SK-N-SH treated with all-trans-retinoic acid at 6 μM for 48 hours (cell line): ENCODE results near the gene CCDC102A.

Experiments
- ARNTL ChIP-seq: fragments of 450-650 bp; formaldehyde crosslinking; IDR thresholded peaks from 2 replicates; pipeline ENCODE4 v1.5.0; 2020; ENCODE audit warnings: low read depth, mild to moderate bottlenecking, moderate library complexity, borderline replicate concordance
- CSDC2 ChIP-seq: fragments of 250-450 bp; sonication (Bioruptor Pico); IDR thresholded peaks from 2 replicates; pipeline ENCODE4 v1.5.0; 2020; ENCODE audit warnings: mild to moderate bottlenecking, moderate library complexity
- ISL1 ChIP-seq: fragments of 250-450 bp; sonication (Bioruptor Pico); IDR thresholded peaks from 2 replicates; pipeline ENCODE4 v2.1.2; 2022; ENCODE audit warnings: mild to moderate bottlenecking, moderate library complexity
- OSR1 ChIP-seq: fragments of 250-450 bp; sonication (Bioruptor Pico); IDR thresholded peaks from 2 replicates; pipeline ENCODE4 v1.8.0; 2022; ENCODE audit warnings: moderate library complexity, mild to moderate bottlenecking, inconsistent platforms
- PPARA ChIP-seq: fragments of 250-450 bp; sonication (Bioruptor Pico); IDR thresholded peaks from 2 replicates; pipeline ENCODE4 v1.5.0; 2020; ENCODE audit warnings: mild to moderate bottlenecking, borderline replicate concordance
- TCF4 ChIP-seq: fragments of 250-450 bp; sonication (Bioruptor Pico); IDR thresholded peaks from 2 replicates; pipeline ENCODE4 v1.8.0; 2021; ENCODE audit warnings: mild to moderate bottlenecking, moderate library complexity, borderline replicate concordance
- ZC3H10 ChIP-seq: fragments of 250-450 bp; sonication (Bioruptor Pico); IDR thresholded peaks from 2 replicates; pipeline ENCODE4 v1.5.1; 2021; ENCODE audit warnings: mild to moderate bottlenecking, moderate library complexity
- ZFP30 ChIP-seq: fragments of 450-650 bp; formaldehyde crosslinking; IDR thresholded peaks from 2 replicates; pipeline ENCODE4 v1.5.0; 2022; ENCODE audit warnings: mild to moderate bottlenecking, moderate library complexity
- ZNF565 ChIP-seq: fragments of 450-650 bp; formaldehyde crosslinking; conservative IDR thresholded peaks from 2 replicates; pipeline ENCODE4 v1.5.0; 2020; ENCODE audit warnings: low read depth, mild to moderate bottlenecking, moderate library complexity
- TF ChIP-seq, protein P1 (sequence below): fragments of 250-450 bp; sonication (Bioruptor Pico); IDR thresholded peaks from 2 replicates; pipeline ENCODE4 v1.8.0; 2020; ENCODE audit warnings: mild to moderate bottlenecking, moderate library complexity, borderline replicate concordance
- TF ChIP-seq, protein P2 (sequence below): fragments of 250-450 bp; sonication (Bioruptor Pico); IDR thresholded peaks from 2 replicates; pipeline ENCODE4 v1.5.1; 2020; ENCODE audit warnings: low read depth, mild to moderate bottlenecking, moderate library complexity
- TF ChIP-seq, protein P3 (sequence below): fragments of 250-450 bp; sonication (Bioruptor Pico); IDR thresholded peaks from 2 replicates; pipeline ENCODE4 v1.5.1; 2021; ENCODE audit warnings: mild to moderate bottlenecking, moderate library complexity
- TF ChIP-seq, protein P4 (sequence below): fragments of 250-450 bp; sonication (Bioruptor Pico); IDR thresholded peaks from 2 replicates; pipeline ENCODE4 v1.8.0; 2021; ENCODE audit warnings: low read depth, mild to moderate bottlenecking, moderate library complexity, borderline replicate concordance

DNA sequence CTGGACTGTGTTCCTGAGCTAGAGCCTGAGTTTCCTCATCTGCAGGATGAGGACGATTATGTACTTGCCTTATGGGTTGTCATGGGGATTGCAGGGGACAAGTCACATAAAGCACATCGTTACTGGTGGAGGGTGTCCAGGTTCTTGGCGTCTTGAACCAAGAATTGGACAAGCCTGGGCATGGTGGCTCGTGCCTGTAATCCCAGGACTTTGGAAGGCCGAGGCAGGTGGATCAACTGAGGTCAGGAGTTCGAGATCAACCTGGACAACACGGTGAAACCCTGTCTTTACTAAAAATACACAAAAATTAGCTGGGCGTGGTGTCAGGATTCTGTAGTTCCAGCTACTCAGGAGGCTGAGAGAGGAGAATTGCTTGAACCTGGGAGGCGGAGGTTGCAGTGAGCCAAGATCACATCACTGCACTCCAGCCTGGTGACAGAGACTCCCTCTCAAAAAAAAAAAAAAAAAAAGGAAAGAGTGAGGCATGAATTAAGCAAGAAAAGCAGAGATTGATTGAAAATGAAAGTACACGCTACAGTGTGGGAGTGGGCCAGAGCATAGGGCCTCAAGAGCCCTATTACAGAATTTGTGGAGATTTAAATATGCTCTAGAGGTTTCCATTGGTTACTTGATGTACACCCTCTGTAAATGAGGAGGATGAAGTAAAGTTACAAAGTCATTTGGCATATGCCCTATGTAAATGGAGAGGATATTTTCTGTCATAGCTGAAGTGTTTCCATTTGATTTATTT is 36.8 kb upstream of the CCDC102A start:
- no peak for TF ChIP-seq ZC3H10 (CRISPR knock-in tag)
- no peak for TF ChIP-seq ZFP30 (CRISPR knock-in tag)
- no peak for TF ChIP-seq ISL1 (CRISPR knock-in tag)
- TF ChIP-seq, protein P1, sequence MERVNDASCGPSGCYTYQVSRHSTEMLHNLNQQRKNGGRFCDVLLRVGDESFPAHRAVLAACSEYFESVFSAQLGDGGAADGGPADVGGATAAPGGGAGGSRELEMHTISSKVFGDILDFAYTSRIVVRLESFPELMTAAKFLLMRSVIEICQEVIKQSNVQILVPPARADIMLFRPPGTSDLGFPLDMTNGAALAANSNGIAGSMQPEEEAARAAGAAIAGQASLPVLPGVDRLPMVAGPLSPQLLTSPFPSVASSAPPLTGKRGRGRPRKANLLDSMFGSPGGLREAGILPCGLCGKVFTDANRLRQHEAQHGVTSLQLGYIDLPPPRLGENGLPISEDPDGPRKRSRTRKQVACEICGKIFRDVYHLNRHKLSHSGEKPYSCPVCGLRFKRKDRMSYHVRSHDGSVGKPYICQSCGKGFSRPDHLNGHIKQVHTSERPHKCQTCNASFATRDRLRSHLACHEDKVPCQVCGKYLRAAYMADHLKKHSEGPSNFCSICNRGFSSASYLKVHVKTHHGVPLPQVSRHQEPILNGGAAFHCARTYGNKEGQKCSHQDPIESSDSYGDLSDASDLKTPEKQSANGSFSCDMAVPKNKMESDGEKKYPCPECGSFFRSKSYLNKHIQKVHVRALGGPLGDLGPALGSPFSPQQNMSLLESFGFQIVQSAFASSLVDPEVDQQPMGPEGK (CRISPR knock-in tag), result no peak
- TF ChIP-seq ARNTL (CRISPR knock-in tag), result no peak
- TF ChIP-seq, protein P2, sequence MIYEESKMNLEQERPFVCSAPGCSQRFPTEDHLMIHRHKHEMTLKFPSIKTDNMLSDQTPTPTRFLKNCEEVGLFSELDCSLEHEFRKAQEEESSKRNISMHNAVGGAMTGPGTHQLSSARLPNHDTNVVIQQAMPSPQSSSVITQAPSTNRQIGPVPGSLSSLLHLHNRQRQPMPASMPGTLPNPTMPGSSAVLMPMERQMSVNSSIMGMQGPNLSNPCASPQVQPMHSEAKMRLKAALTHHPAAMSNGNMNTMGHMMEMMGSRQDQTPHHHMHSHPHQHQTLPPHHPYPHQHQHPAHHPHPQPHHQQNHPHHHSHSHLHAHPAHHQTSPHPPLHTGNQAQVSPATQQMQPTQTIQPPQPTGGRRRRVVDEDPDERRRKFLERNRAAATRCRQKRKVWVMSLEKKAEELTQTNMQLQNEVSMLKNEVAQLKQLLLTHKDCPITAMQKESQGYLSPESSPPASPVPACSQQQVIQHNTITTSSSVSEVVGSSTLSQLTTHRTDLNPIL (CRISPR knock-in tag), result no peak
- TF ChIP-seq, protein P3, sequence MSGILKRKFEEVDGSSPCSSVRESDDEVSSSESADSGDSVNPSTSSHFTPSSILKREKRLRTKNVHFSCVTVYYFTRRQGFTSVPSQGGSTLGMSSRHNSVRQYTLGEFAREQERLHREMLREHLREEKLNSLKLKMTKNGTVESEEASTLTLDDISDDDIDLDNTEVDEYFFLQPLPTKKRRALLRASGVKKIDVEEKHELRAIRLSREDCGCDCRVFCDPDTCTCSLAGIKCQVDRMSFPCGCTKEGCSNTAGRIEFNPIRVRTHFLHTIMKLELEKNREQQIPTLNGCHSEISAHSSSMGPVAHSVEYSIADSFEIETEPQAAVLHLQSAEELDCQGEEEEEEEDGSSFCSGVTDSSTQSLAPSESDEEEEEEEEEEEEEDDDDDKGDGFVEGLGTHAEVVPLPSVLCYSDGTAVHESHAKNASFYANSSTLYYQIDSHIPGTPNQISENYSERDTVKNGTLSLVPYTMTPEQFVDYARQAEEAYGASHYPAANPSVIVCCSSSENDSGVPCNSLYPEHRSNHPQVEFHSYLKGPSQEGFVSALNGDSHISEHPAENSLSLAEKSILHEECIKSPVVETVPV (CRISPR knock-in tag), result no peak
- TF ChIP-seq, protein P4, sequence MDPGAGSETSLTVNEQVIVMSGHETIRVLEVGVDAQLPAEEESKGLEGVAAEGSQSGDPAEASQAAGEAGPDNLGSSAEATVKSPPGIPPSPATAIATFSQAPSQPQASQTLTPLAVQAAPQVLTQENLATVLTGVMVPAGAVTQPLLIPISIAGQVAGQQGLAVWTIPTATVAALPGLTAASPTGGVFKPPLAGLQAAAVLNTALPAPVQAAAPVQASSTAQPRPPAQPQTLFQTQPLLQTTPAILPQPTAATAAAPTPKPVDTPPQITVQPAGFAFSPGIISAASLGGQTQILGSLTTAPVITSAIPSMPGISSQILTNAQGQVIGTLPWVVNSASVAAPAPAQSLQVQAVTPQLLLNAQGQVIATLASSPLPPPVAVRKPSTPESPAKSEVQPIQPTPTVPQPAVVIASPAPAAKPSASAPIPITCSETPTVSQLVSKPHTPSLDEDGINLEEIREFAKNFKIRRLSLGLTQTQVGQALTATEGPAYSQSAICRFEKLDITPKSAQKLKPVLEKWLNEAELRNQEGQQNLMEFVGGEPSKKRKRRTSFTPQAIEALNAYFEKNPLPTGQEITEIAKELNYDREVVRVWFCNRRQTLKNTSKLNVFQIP (CRISPR knock-in tag), result no peak
- no peak for TF ChIP-seq OSR1 (CRISPR knock-in tag)
- no peak for TF ChIP-seq CSDC2 (CRISPR knock-in tag)
- no peak for TF ChIP-seq TCF4 (CRISPR knock-in tag)
- TF ChIP-seq ZNF565 (CRISPR knock-in tag), result no peak
- TF ChIP-seq PPARA, result no peak
